HEK293 (cell line): ENCODE measurements around the gene SS18L1.

Source experiments
- CTCF ChIA-PET: fragments of 350-600 bp; formaldehyde crosslinking; extraction: SDS; loops from one replicate; lab custom pipeline; 2021; ENCODE audit warnings: antibody characterized with exemption; lab: Yijun Ruan, JAX
- POLR2A ChIA-PET: fragments of 300-600 bp; formaldehyde crosslinking; extraction: SDS; loops from one replicate; lab custom pipeline; 2020; ENCODE audit warnings: antibody characterized with exemption, inconsistent platforms; lab: Yijun Ruan, JAX
- H3K27ac ChIP-seq: fragments of 200-500 bp; sonication (Bioruptor generic); 2 replicates; pipeline ENCODE4 v1.5.1; 2014; ENCODE audit warnings: low read depth, low read length, control low read depth, inconsistent platforms; ENCODE audit errors: extremely low read depth
- H3K36me3 ChIP-seq, 2 experiments: fragments of 200-500 bp in 1 of 2; sonication (Bioruptor generic) in 1 of 2; 1 replicate in 1 of 2; 2 replicates in 1 of 2; pipeline ENCODE4 v1.5.1; 2014 to 2017; ENCODE audit warnings: inconsistent platforms in 2 of 2, low read length in 2 of 2; ENCODE audit not compliant: control insufficient read depth in 2 of 2, insufficient read depth in 1 of 2
- H3K4me1 ChIP-seq: fragments of 200-500 bp; sonication (Bioruptor generic); 2 replicates; pipeline ENCODE4 v1.5.1; 2014; ENCODE audit warnings: mild to moderate bottlenecking, low read length, inconsistent platforms; ENCODE audit not compliant: control insufficient read depth, insufficient read depth
- H3K4me3 ChIP-seq: 2 replicates; pipeline ENCODE4 v1.5.1; 2011; ENCODE audit warnings: low read depth, mild to moderate bottlenecking, control low read depth, low read length, moderate library complexity
- H3K9me3 ChIP-seq: fragments of 200-500 bp; sonication (Bioruptor generic); 2 replicates; pipeline ENCODE4 v1.5.1; 2014; ENCODE audit warnings: low read depth, low read length, inconsistent platforms; ENCODE audit not compliant: control insufficient read depth, insufficient read depth
- EGR2 ChIP-seq: fragments of 450-650 bp; formaldehyde crosslinking; IDR thresholded peaks from 2 replicates; pipeline ENCODE4 v1.5.1; 2016; ENCODE audit warnings: low read depth, missing biosample characterization, missing genetic modification characterization
- GFI1B ChIP-seq: fragments of 450-650 bp; formaldehyde crosslinking; IDR thresholded peaks from 2 replicates; pipeline ENCODE4 v1.5.1; 2016; ENCODE audit warnings: missing biosample characterization, missing genetic modification characterization
- GLIS1 ChIP-seq: fragments of 450-650 bp; formaldehyde crosslinking; IDR thresholded peaks from 2 replicates; pipeline ENCODE4 v1.5.1; 2016; ENCODE audit warnings: missing biosample characterization, missing genetic modification characterization
- KLF9 ChIP-seq: fragments of 450-650 bp; formaldehyde crosslinking; IDR thresholded peaks from 2 replicates; pipeline ENCODE4 v1.5.1; 2016; ENCODE audit warnings: missing biosample characterization, missing genetic modification characterization, low read depth
- MYNN ChIP-seq: fragments of 450-650 bp; formaldehyde crosslinking; IDR thresholded peaks from 2 replicates; pipeline ENCODE4 v1.5.1; 2016; ENCODE audit warnings: missing biosample characterization, missing genetic modification characterization, borderline replicate concordance
- SP7 ChIP-seq: fragments of 450-650 bp; formaldehyde crosslinking; IDR thresholded peaks from 2 replicates; pipeline ENCODE4 v1.5.1; 2016; ENCODE audit warnings: missing biosample characterization, missing genetic modification characterization
- ZBTB26 ChIP-seq: fragments of 450-650 bp; formaldehyde crosslinking; optimal IDR thresholded peaks from 2 replicates; pipeline ENCODE3; 2016; ENCODE audit warnings: missing biosample characterization, mild to moderate bottlenecking, missing genetic modification characterization
- ZBTB7A ChIP-seq: fragments of 450-650 bp; formaldehyde crosslinking; IDR thresholded peaks from 2 replicates; pipeline ENCODE4 v1.5.1; 2016; ENCODE audit warnings: low read depth, missing biosample characterization, missing genetic modification characterization
- ZFP37 ChIP-seq: fragments of 450-650 bp; formaldehyde crosslinking; IDR thresholded peaks from 2 replicates; pipeline ENCODE4 v1.5.1; 2016; ENCODE audit warnings: missing biosample characterization, missing genetic modification characterization
- ZIC2 ChIP-seq: fragments of 450-650 bp; formaldehyde crosslinking; IDR thresholded peaks from 2 replicates; pipeline ENCODE4 v1.5.1; 2016; ENCODE audit warnings: missing biosample characterization, missing genetic modification characterization
- ZNF146 ChIP-seq: fragments of 450-650 bp; formaldehyde crosslinking; IDR thresholded peaks from 2 replicates; pipeline ENCODE4 v1.5.1; 2016; ENCODE audit warnings: missing biosample characterization, missing genetic modification characterization
- ZNF202 ChIP-seq: fragments of 450-650 bp; formaldehyde crosslinking; IDR thresholded peaks from 2 replicates; pipeline ENCODE4 v1.5.1; 2016; ENCODE audit warnings: missing biosample characterization, missing genetic modification characterization, borderline replicate concordance
- ZNF335 ChIP-seq: fragments of 450-650 bp; formaldehyde crosslinking; conservative IDR thresholded peaks from 2 replicates; pipeline ENCODE4 v1.5.1; 2016; ENCODE audit warnings: missing biosample characterization, missing genetic modification characterization
- ZNF394 ChIP-seq: fragments of 450-650 bp; formaldehyde crosslinking; IDR thresholded peaks from 2 replicates; pipeline ENCODE4 v1.5.1; 2016; ENCODE audit warnings: missing biosample characterization, missing genetic modification characterization, mild to moderate bottlenecking, moderate library complexity, borderline replicate concordance
- ZNF449 ChIP-seq: fragments of 450-650 bp; formaldehyde crosslinking; IDR thresholded peaks from 2 replicates; pipeline ENCODE4 v1.5.1; 2017; ENCODE audit warnings: missing biosample characterization, mild to moderate bottlenecking, missing genetic modification characterization, moderate library complexity
- ZNF580 ChIP-seq: fragments of 450-650 bp; formaldehyde crosslinking; IDR thresholded peaks from 2 replicates; pipeline ENCODE4 v1.5.1; 2016; ENCODE audit warnings: missing biosample characterization, missing genetic modification characterization
- ZNF621 ChIP-seq: fragments of 450-650 bp; formaldehyde crosslinking; IDR thresholded peaks from 2 replicates; pipeline ENCODE4 v1.5.1; 2017; ENCODE audit warnings: missing biosample characterization, missing genetic modification characterization
- ZNF629 ChIP-seq: fragments of 450-650 bp; formaldehyde crosslinking; IDR thresholded peaks from 2 replicates; pipeline ENCODE4 v1.5.1; 2017; ENCODE audit warnings: missing biosample characterization, missing genetic modification characterization
- ZNF843 ChIP-seq: fragments of 450-650 bp; formaldehyde crosslinking; IDR thresholded peaks from 2 replicates; pipeline ENCODE4 v1.5.1; 2016; ENCODE audit warnings: missing biosample characterization, missing genetic modification characterization
- TF ChIP-seq, protein P1 (sequence below): fragments of 450-650 bp; formaldehyde crosslinking; IDR thresholded peaks from 2 replicates; pipeline ENCODE4 v1.5.1; 2016; ENCODE audit warnings: missing biosample characterization, missing genetic modification characterization
- TF ChIP-seq, protein P2 (sequence below): fragments of 450-650 bp; formaldehyde crosslinking; IDR thresholded peaks from 2 replicates; pipeline ENCODE4 v1.5.1; 2016; ENCODE audit warnings: missing biosample characterization, missing genetic modification characterization
- TF ChIP-seq, protein P3 (sequence below): fragments of 450-650 bp; formaldehyde crosslinking; IDR thresholded peaks from 2 replicates; pipeline ENCODE4 v1.5.1; 2016; ENCODE audit warnings: missing biosample characterization, missing genetic modification characterization

Gene SS18L1

DNA sequence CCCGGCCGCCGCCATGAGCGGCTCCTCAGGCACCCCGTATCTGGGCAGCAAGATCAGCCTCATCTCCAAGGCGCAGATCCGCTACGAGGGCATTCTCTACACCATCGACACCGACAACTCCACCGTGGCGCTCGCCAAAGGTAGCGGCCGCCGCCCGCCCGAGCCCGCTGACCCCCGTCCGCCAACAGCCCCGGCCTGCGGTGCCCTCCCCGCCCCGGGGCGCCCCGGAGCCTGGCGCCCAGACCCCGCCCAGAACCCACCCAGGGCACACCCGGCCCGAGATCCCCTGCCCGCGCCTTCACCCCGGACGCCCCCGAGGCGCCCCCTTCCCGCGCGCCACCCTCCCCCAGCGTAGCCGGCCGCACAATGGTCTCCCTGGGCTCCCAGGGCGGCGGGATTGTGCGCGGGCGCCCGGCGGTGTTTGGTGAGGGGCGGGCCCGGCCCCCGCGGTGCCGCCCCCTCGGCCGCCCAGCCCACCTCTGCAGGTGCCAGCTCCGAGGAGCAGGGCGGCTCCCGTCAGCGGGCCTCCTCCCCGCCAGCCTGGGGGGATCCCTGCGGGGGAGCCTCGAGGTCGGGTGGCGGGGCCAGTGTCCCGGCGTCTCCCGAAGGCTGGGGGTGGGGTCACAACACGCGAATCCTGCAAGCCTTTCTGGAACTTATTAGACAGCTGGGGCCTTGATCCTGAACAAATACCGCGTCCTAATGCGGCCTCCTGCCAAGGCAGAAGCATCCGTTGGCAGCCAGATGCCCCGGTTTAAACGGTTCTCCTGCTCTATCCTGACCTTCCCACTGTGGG, 20.7 kb upstream of the SS18L1 start (continued):
- TF ChIP-seq EGR2 (tag by site-specific recombination) (peak; percentile 52; the same call in 1 of the 2 replicates), ZBTB7A (tag by site-specific recombination) (no peak), KLF9 (tag by site-specific recombination) (peak; percentile 82), ZIC2 (tag by site-specific recombination) (peak; percentile 97), GLIS1 (tag by site-specific recombination) (peak; percentile 98), ZNF335 (tag by site-specific recombination) (peak; percentile 72), ZNF629 (tag by site-specific recombination) (no peak)
- TF ChIP-seq, protein P1, sequence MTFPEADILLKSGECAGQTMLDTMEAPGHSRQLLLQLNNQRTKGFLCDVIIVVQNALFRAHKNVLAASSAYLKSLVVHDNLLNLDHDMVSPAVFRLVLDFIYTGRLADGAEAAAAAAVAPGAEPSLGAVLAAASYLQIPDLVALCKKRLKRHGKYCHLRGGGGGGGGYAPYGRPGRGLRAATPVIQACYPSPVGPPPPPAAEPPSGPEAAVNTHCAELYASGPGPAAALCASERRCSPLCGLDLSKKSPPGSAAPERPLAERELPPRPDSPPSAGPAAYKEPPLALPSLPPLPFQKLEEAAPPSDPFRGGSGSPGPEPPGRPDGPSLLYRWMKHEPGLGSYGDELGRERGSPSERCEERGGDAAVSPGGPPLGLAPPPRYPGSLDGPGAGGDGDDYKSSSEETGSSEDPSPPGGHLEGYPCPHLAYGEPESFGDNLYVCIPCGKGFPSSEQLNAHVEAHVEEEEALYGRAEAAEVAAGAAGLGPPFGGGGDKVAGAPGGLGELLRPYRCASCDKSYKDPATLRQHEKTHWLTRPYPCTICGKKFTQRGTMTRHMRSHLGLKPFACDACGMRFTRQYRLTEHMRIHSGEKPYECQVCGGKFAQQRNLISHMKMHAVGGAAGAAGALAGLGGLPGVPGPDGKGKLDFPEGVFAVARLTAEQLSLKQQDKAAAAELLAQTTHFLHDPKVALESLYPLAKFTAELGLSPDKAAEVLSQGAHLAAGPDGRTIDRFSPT (tag by site-specific recombination) = 0 out of 2 replicates have a peak, but pooled peaks have one; percentile 50
- TF ChIP-seq, protein P2, sequence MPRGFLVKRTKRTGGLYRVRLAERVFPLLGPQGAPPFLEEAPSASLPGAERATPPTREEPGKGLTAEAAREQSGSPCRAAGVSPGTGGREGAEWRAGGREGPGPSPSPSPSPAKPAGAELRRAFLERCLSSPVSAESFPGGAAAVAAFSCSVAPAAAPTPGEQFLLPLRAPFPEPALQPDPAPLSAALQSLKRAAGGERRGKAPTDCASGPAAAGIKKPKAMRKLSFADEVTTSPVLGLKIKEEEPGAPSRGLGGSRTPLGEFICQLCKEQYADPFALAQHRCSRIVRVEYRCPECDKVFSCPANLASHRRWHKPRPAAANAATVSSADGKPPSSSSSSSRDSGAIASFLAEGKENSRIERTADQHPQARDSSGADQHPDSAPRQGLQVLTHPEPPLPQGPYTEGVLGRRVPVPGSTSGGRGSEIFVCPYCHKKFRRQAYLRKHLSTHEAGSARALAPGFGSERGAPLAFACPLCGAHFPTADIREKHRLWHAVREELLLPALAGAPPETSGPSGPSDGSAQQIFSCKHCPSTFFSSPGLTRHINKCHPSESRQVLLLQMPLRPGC (tag by site-specific recombination) = no peak
- TF ChIP-seq, all 188 proteins: peak for 20

GRCh38 chr20:62123450-62124118, 20.0 kb upstream of the SS18L1 start:
- ChIA-PET POLR2A (interaction anchor here (0.6 to 2.6 kb wide), 5 partner anchors 11 to 81 kb away, joined by 3 to 22 read pairs (median 3); partner anchors contain the start of gene TAF4), CTCF (interaction anchor here (0.7 to 4.0 kb wide), 3 partner anchors 12 to 167 kb away, joined by 3 to 20 read pairs (median 3); no protein-coding TSS in a partner anchor)
- peaks cover 13 to 51% of the 10 kb centered on the region in 2 experiments; a peak in 2 of 3 replicates for H3K36me3 ChIP-seq
- no peak overlapping the region for H3K27ac ChIP-seq
- peak overlapping the region; percentile 80 for H3K4me3 ChIP-seq
- H3K4me1 ChIP-seq = no peaks in the 10 kb centered on the region
- TF ChIP-seq MYNN (tag by site-specific recombination) = no peak
- peak; percentile 67 for TF ChIP-seq ZIC2 (tag by site-specific recombination)
- TF ChIP-seq GLIS1 (tag by site-specific recombination) = 0 out of 2 replicates have a peak, but pooled peaks have one; percentile 2
- no peaks in the 10 kb centered on the region for H3K9me3 ChIP-seq

DNA sequence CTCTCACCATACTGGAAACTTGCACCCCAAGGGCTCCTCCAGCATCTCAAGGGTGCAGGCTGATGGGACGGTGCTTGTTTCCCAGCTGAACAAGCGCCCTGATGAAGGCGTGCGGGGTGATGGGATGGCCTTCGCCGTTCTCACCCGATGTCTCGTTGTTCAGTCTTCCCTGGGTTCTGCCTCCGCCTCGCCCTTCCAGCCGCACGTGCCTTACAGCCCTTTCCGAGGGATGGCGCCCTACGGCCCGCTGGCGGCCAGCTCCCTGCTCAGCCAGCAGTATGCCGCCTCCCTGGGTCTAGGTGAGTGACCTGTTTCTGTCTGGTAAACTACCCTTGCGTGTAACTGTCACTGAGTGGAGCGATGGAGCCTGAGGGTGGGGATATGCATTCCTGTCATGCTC, 17.4 kb upstream of the SS18L1 start:
- Histone ChIP-seq H3K36me3 (peaks cover 18 to 76% of the 10 kb centered on the region in 2 experiments), H3K4me3 (no peak overlapping the region), H3K4me1 (no peaks in the 10 kb centered on the region), H3K9me3 (no peaks in the 10 kb centered on the region), H3K27ac (no peak overlapping the region)
- POLR2A ChIA-PET = no interaction called here
- CTCF ChIA-PET = interaction anchor here (1.1 to 4.0 kb wide), 3 partner anchors 9 to 116 kb away, joined by 4 to 20 read pairs (median 4); no protein-coding TSS in a partner anchor
- TF ChIP-seq, protein P3, sequence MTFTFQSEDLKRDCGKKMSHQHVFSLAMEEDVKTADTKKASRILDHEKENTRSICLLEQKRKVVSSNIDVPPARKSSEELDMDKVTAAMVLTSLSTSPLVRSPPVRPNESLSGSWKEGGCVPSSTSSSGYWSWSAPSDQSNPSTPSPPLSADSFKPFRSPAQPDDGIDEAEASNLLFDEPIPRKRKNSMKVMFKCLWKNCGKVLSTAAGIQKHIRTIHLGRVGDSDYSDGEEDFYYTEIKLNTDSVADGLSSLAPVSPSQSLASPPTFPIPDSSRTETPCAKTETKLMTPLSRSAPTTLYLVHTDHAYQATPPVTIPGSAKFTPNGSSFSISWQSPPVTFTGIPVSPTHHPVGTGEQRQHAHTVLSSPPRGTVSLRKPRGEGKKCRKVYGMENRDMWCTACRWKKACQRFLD (tag by site-specific recombination) = no peak
- TF ChIP-seq ZFP37 (tag by site-specific recombination) (no peak), SP7 (tag by site-specific recombination) (no peak), ZNF394 (tag by site-specific recombination) (no peak), ZNF146 (tag by site-specific recombination) (no peak), ZNF843 (no peak), ZNF449 (tag by site-specific recombination) (no peak), GFI1B (no peak), ZNF621 (no peak), ZNF580 (tag by site-specific recombination) (no peak), ZBTB26 (tag by site-specific recombination) (no peak), ZNF202 (no peak)
